K562 (cell line): Measurements from ENCODE around the gene IQUB. TPM values are rescaled to one million over a fixed set of nuclear protein-coding genes. Genes with fewer than 3 reads are reported as not detected.

ENCODE experiments used
- CTCF ChIP-seq, 3 experiments: IDR thresholded peaks in 2 of 3; conservative IDR thresholded peaks in 1 of 3; 2 replicates each; pipeline ENCODE4 v1.5.1; 2011 to 2012; ENCODE audit warnings: low read length in 3 of 3, mild to moderate bottlenecking in 3 of 3, control low read depth in 2 of 3, improper control_type of control experiment in 1 of 3, inconsistent platforms in 1 of 3, low read depth in 1 of 3, mixed read lengths in 1 of 3, moderate library complexity in 1 of 3; ENCODE audit not compliant: insufficient read depth in 2 of 3
- MGA ChIP-seq: fragments of 450-650 bp; IDR thresholded peaks from 2 replicates; pipeline ENCODE4 v1.6.1; 2016; ENCODE audit warnings: mild to moderate bottlenecking, moderate library complexity
- ZNF584 ChIP-seq: fragments of 200-800 bp; sonication (Bioruptor generic); IDR thresholded peaks from 2 replicates; pipeline ENCODE4 v1.6.1; 2016; ENCODE audit warnings: low read depth, mild to moderate bottlenecking, missing genetic modification characterization, missing compliant biosample characterization
- polyA plus RNA-seq, 8 experiments: library from polyadenylated mRNA; depleted of rRNA in 4 of 8; stranded (reverse) in 5 of 8; unstranded in 3 of 8; fragments of >200 nt; fragmentation: Nextera tagmentation in 2 of 8; fragmentation: Illumina TruSeq in 1 of 8; extraction: Ambion mirVana in 2 of 8; extraction: Trizol in 1 of 8; gene quantifications; 2 replicates each; pipeline versions ENCODE4 v1.2.1 to v1.2.3, GENCODE V29; 2011 to 2014; ENCODE audit warnings: inconsistent platforms in 1 of 8, missing spikeins in 1 of 8
- total RNA-seq, 7 experiments: library from RNA; depleted of rRNA in 6 of 7; stranded (reverse); fragments of >200 nt in 6 of 7; fragmentation: Illumina TruSeq in 2 of 7; extraction: Trizol in 2 of 7; gene quantifications; 2 replicates each; pipeline versions ENCODE4 v1.2.1 to v1.2.3, GENCODE V29; 2011 to 2021; ENCODE audit warnings: low replicate concordance in 1 of 7

IQUB gene
- total and polyA plus RNA-seq, 9 of the 15 experiments (the other 6 are each of a cell fraction or from before 2014, with no cell fraction given) = 0.62 to 2.6 (median 1.4) TPM

- TF ChIP-seq CTCF (IDR thresholded peaks at IDR 0.05 in 2 of 3, conservative IDR thresholded peaks at IDR 0.05 in 1 of 3; ENCODE audit: insufficient read depth in 2 of 3, low read depth in 1 of 3, low read length in 3 of 3) (no peak), ZNF584 (CRISPR knock-in tag) (no peak), MGA (no peak)
These were observed 24.0 kb upstream of the IQUB start (continued) for GRCh38 chr7:123558289-123558874.
